GM12891 (cell line): Measurements from ENCODE around the gene VPS18.

Experiments used
- POLR2A ChIP-seq: IDR thresholded peaks from 2 replicates; pipeline ENCODE4 v1.6.1; 2011; ENCODE audit warnings: low read depth, low read length, control low read depth
- POLR2AphosphoS5 ChIP-seq: IDR thresholded peaks from 2 replicates; pipeline ENCODE4 v1.6.1; 2011; ENCODE audit warnings: low read depth, low read length, control low read depth
- POU2F2 ChIP-seq: IDR thresholded peaks from 2 replicates; pipeline ENCODE4 v1.6.1; 2011; ENCODE audit warnings: low read depth, mild to moderate bottlenecking, control low read depth, low read length, moderate library complexity
- SPI1 ChIP-seq: IDR thresholded peaks from 2 replicates; pipeline ENCODE4 v1.6.1; 2011; ENCODE audit warnings: low read depth, low read length, control low read depth
- TAF1 ChIP-seq: IDR thresholded peaks from 2 replicates; pipeline ENCODE4 v1.6.1; 2011; ENCODE audit warnings: low read depth, low read length, control low read depth

GRCh38 chr15:40941068-40941527 is 46.8 kb downstream of the VPS18 start:
- TF ChIP-seq POLR2A (no peak), TAF1 (no peak), POLR2AphosphoS5 (no peak), SPI1 (no peak), POU2F2 (no peak)
